Stimulated activated CD4-positive, alpha-beta T cell treated with anti-CD3 and anti-CD28 coated beads, Interleukin-15, amount 100 ng/mL, for 1 hour (primary cell): ENCODE measurements around the gene MC4R.

Experiments
- DNase-seq, 2 donors: peaks; one replicate each; pipeline ENCODE4 v3.0.0-alpha.2; 2020; ENCODE audit warnings: low read depth in 1 of 2, low spot score in 1 of 2

Gene MC4R

GRCh38 chr18:60329131-60329530 is 43.4 kb downstream of the MC4R start:
- no peak for DNase-seq

- DNase-seq = no peak
Observed at GRCh38 chr18:60327880-60328279, 44.7 kb downstream of the MC4R start.

- no peak for DNase-seq
Observed at GRCh38 chr18:60322591-60322990, 50.0 kb downstream of the MC4R start.
